CD8-positive, alpha-beta memory T cell (primary cell): ENCODE results near the gene NKG7. TPM values are rescaled to one million over a fixed set of nuclear protein-coding genes. Genes with fewer than 3 reads are reported as not detected.

Experiments used
- CTCF ChIA-PET: fragments of 350-600 bp; sonication (Branson Sonifier 250); formaldehyde crosslinking; loops from one replicate; lab custom pipeline; 2021; ENCODE audit warnings: antibody characterized with exemption; lab: Charles Lee
- POLR2A ChIA-PET: fragments of 350-600 bp; sonication (Branson Sonifier 250); formaldehyde crosslinking; loops from one replicate; lab custom pipeline; 2021; ENCODE audit warnings: antibody characterized with exemption; lab: Charles Lee
- DNase-seq, 5 donors: peaks; one replicate each; pipeline versions ENCODE4 v3.0.0 to v3.0.0-alpha.2; 2020 to 2022; ENCODE audit warnings: mixed read lengths in 1 of 5
- H3K27ac ChIP-seq: one replicate; pipeline ENCODE4 v1.7.0; 2013; ENCODE audit warnings: low read depth, mild to moderate bottlenecking, low read length, moderate library complexity
- H3K27me3 ChIP-seq: 2 replicates; pipeline ENCODE4 v1.7.0; 2013; ENCODE audit warnings: low read length, mild to moderate bottlenecking; ENCODE audit not compliant: insufficient read depth, poor library complexity, severe bottlenecking
- H3K36me3 ChIP-seq: 2 replicates; pipeline ENCODE4 v1.7.0; 2013; ENCODE audit warnings: mild to moderate bottlenecking, low read length, moderate library complexity; ENCODE audit not compliant: insufficient read depth
- H3K4me1 ChIP-seq: 2 replicates; pipeline ENCODE4 v1.7.0; 2013; ENCODE audit warnings: mild to moderate bottlenecking, low read length, moderate library complexity; ENCODE audit not compliant: insufficient read depth
- H3K4me3 ChIP-seq: 2 replicates; pipeline ENCODE4 v1.7.0; 2013; ENCODE audit warnings: mild to moderate bottlenecking, low read length
- H3K9me3 ChIP-seq: 2 replicates; pipeline ENCODE4 v1.7.0; 2013; ENCODE audit warnings: mild to moderate bottlenecking, low read length
- H3K27ac Mint-ChIP-seq, 8 donors: one replicate each; pipeline ENCODE4 v1.8.0; 2020 to 2021; ENCODE audit warnings: mixed read lengths in 8 of 8, mild to moderate bottlenecking in 6 of 8, inconsistent platforms in 3 of 8, moderate library complexity in 3 of 8
- H3K27me3 Mint-ChIP-seq, 2 donors: one replicate each; pipeline ENCODE4 v1.8.0; 2020 to 2021; ENCODE audit warnings: mixed read lengths in 2 of 2, mild to moderate bottlenecking in 1 of 2, moderate library complexity in 1 of 2
- H3K36me3 Mint-ChIP-seq, 3 donors: one replicate each; pipeline ENCODE4 v1.8.0; 2020 to 2021; ENCODE audit warnings: mixed read lengths in 3 of 3, inconsistent platforms in 1 of 3, mild to moderate bottlenecking in 1 of 3
- H3K4me1 Mint-ChIP-seq, 3 donors: one replicate each; pipeline ENCODE4 v1.8.0; 2020 to 2021; ENCODE audit warnings: mixed read lengths in 3 of 3, inconsistent platforms in 1 of 3, mild to moderate bottlenecking in 1 of 3
- H3K4me3 Mint-ChIP-seq, 7 donors: one replicate each; pipeline ENCODE4 v1.8.0; 2020 to 2021; ENCODE audit warnings: mixed read lengths in 7 of 7, mild to moderate bottlenecking in 6 of 7, moderate library complexity in 4 of 7, inconsistent platforms in 2 of 7
- H3K9me3 Mint-ChIP-seq, 5 donors: one replicate each; pipeline ENCODE4 v1.8.0; 2020 to 2022; ENCODE audit warnings: mixed read lengths in 5 of 5, mild to moderate bottlenecking in 3 of 5, moderate library complexity in 2 of 5, inconsistent platforms in 1 of 5
- polyA plus RNA-seq: library from polyadenylated mRNA; unstranded; fragments of 300-500 nt; fragmentation: Illumina TruSeq; gene quantifications from one replicate; pipeline ENCODE4 v1.2.3, GENCODE V29; 2021
- total RNA-seq, 2 experiments: library from RNA; stranded (reverse); gene quantifications; one replicate each; pipeline ENCODE4 v1.2.3, GENCODE V29; 2021

NKG7 gene
- total and polyA plus RNA-seq, 3 experiments from 2014 or later, result 866 to 2,087 (median 901) TPM

GRCh38 chr19:51387924-51388389, 15.5 kb upstream of the NKG7 start, which contains the start of gene LIM2:
Gene LIM2, minus strand, starts transcription at chr19:51387974. Its CDS starts 531 bp downstream, at chr19:51387443.
- Mint-ChIP-seq H3K4me3 (peak within 1 kb of the TSS; percentile 60 to 90 (median 81)), H3K9me3 (no peaks in the 10 kb centered on the region), H3K36me3 (no peaks in the 10 kb centered on the region), H3K27me3 (no peaks in the 10 kb centered on the region), H3K4me1 (peaks cover 30 to 40% (median 35%) of the 10 kb centered on the region in 3 donors), H3K27ac (peak within 1 kb of the TSS; percentile 43 to 97 (median 88))
- DNase-seq, result no peak
- Histone ChIP-seq H3K4me3 (peak within 1 kb of the TSS; percentile 27), H3K27ac (peak within 1 kb of the TSS; percentile 38), H3K9me3 (no peaks in the 10 kb centered on the region), H3K27me3 (no peaks in the 10 kb centered on the region), H3K36me3 (no peaks in the 10 kb centered on the region), H3K4me1 (peaks cover 11% of the 10 kb centered on the region)
- POLR2A ChIA-PET, result no interaction called here
- CTCF ChIA-PET, result interaction anchor here (1.0 to 1.8 kb wide), 3 partner anchors 10 to 20 kb away, joined by 3 to 5 read pairs (median 3); no protein-coding TSS in a partner anchor

GRCh38 chr19:51386882-51387520, 14.5 kb upstream of the NKG7 start:
- no peaks in the 10 kb centered on the region for H3K9me3 Mint-ChIP-seq
- peak overlapping the region; percentile 38 for H3K27ac ChIP-seq
- no peaks in the 10 kb centered on the region for H3K27me3 Mint-ChIP-seq
- H3K4me1 Mint-ChIP-seq, result peaks cover 31 to 40% (median 35%) of the 10 kb centered on the region in 3 donors
- POLR2A ChIA-PET, result no interaction called here
- H3K27me3 ChIP-seq, result no peaks in the 10 kb centered on the region
- no peaks in the 10 kb centered on the region for H3K36me3 ChIP-seq
- CTCF ChIA-PET, result interaction anchor here (1.0 to 1.8 kb wide), 4 partner anchors 9 to 21 kb away, joined by 3 to 5 read pairs (median 3); no protein-coding TSS in a partner anchor
- H3K9me3 ChIP-seq, result no peaks in the 10 kb centered on the region
- no peaks in the 10 kb centered on the region for H3K36me3 Mint-ChIP-seq
- peak overlapping the region; percentile 27 for H3K4me3 ChIP-seq
- H3K4me3 Mint-ChIP-seq, result peak overlapping the region; percentile 60 to 90 (median 81)
- peak in 1 of 5 donors; percentile 28 for DNase-seq
- peaks cover 11% of the 10 kb centered on the region for H3K4me1 ChIP-seq
- H3K27ac Mint-ChIP-seq, result peak overlapping the region; percentile 17 to 97 (median 88)

GRCh38 chr19:51382004-51382403, 9.6 kb upstream of the NKG7 start:
- H3K36me3 Mint-ChIP-seq, result no peaks in the 10 kb centered on the region
- Histone ChIP-seq H3K4me3 (no peak overlapping the region), H3K4me1 (peaks cover 7% of the 10 kb centered on the region), H3K27me3 (no peaks in the 10 kb centered on the region), H3K36me3 (no peaks in the 10 kb centered on the region), H3K27ac (no peak overlapping the region), H3K9me3 (no peaks in the 10 kb centered on the region)
- no peaks in the 10 kb centered on the region for H3K27me3 Mint-ChIP-seq
- H3K4me3 Mint-ChIP-seq, result no peak overlapping the region
- no peak overlapping the region for H3K27ac Mint-ChIP-seq
- H3K9me3 Mint-ChIP-seq, result peaks cover 0 to 3% (median 0%) of the 10 kb centered on the region in 5 donors
- POLR2A ChIA-PET, result interaction anchor here (1.5 kb wide), 1 partner anchor 12 kb away, joined by 3 read pairs; no protein-coding TSS in a partner anchor
- CTCF ChIA-PET, result interaction anchor here (0.9 to 1.4 kb wide), 3 partner anchors 10 to 25 kb away, joined by 3 read pairs; partner anchors contain the start of gene CLDND2
- no peak for DNase-seq
- peaks cover 20 to 40% (median 29%) of the 10 kb centered on the region in 3 donors for H3K4me1 Mint-ChIP-seq

GRCh38 chr19:51380379-51380778, 7.9 kb upstream of the NKG7 start:
- H3K27me3 Mint-ChIP-seq, result no peaks in the 10 kb centered on the region
- Histone ChIP-seq H3K27ac (no peak overlapping the region), H3K4me3 (no peak overlapping the region), H3K9me3 (no peaks in the 10 kb centered on the region), H3K27me3 (no peaks in the 10 kb centered on the region), H3K36me3 (no peaks in the 10 kb centered on the region), H3K4me1 (peaks cover 15% of the 10 kb centered on the region)
- peaks cover 0 to 3% (median 0%) of the 10 kb centered on the region in 5 donors for H3K9me3 Mint-ChIP-seq
- peaks cover 32 to 47% (median 40%) of the 10 kb centered on the region in 3 donors for H3K4me1 Mint-ChIP-seq
- CTCF ChIA-PET, result no interaction called here
- POLR2A ChIA-PET, result interaction anchor here (1.1 to 1.5 kb wide), 2 partner anchors 10 to 14 kb away, joined by 3 read pairs; no protein-coding TSS in a partner anchor
- H3K36me3 Mint-ChIP-seq, result no peaks in the 10 kb centered on the region
- no peak for DNase-seq
- H3K4me3 Mint-ChIP-seq, result peak overlapping the region in 3 of 7 donors; percentile 12 to 47 (median 26)
- peak overlapping the region in 5 of 8 donors; percentile 13 to 85 (median 37) for H3K27ac Mint-ChIP-seq

- peaks cover 44% of the 10 kb centered on the region for H3K4me1 ChIP-seq
- CTCF ChIA-PET, result interaction anchor here (1.6 kb wide), 1 partner anchor 10 kb away, joined by 5 read pairs; the partner anchor contains the start of gene LIM2
- peaks cover 0 to 1% (median 0%) of the 10 kb centered on the region in 3 donors for H3K36me3 Mint-ChIP-seq
- POLR2A ChIA-PET, result interaction anchor here (0.6 to 1.2 kb wide), 3 partner anchors 9 to 17 kb away, joined by 4 to 7 read pairs (median 5); no protein-coding TSS in a partner anchor
- no peak overlapping the region for H3K4me3 ChIP-seq
- DNase-seq, result no peak
- no peaks in the 10 kb centered on the region for H3K9me3 ChIP-seq
- no peaks in the 10 kb centered on the region for H3K36me3 ChIP-seq
- no peaks in the 10 kb centered on the region for H3K27me3 ChIP-seq
- peaks cover 55 to 73% (median 66%) of the 10 kb centered on the region in 3 donors for H3K4me1 Mint-ChIP-seq
- H3K4me3 Mint-ChIP-seq, result no peak overlapping the region
- H3K27me3 Mint-ChIP-seq, result no peaks in the 10 kb centered on the region
- no peak overlapping the region for H3K27ac ChIP-seq
- H3K9me3 Mint-ChIP-seq, result peaks cover 0 to 3% (median 0%) of the 10 kb centered on the region in 5 donors
- H3K27ac Mint-ChIP-seq, result peak overlapping the region in 1 of 8 donors; percentile 17
Observed at GRCh38 chr19:51377422-51377821, 5.0 kb upstream of the NKG7 start.

- no peaks in the 10 kb centered on the region for H3K36me3 ChIP-seq
- peak in 3 of 5 donors; percentile 45 to 66 (median 50) for DNase-seq
- peak overlapping the region; percentile 55 to 88 (median 78) for H3K4me3 Mint-ChIP-seq
- peaks cover 0 to under 1% of the 10 kb centered on the region in 2 donors for H3K27me3 Mint-ChIP-seq
- H3K27me3 ChIP-seq, result no peaks in the 10 kb centered on the region
- H3K4me1 ChIP-seq, result peaks cover 51% of the 10 kb centered on the region
- ChIA-PET POLR2A (no interaction called here), CTCF (interaction anchor here (0.9 kb wide), 1 partner anchor 46 kb away, joined by 3 read pairs; no protein-coding TSS in a partner anchor)
- no peak overlapping the region for H3K27ac ChIP-seq
- no peak overlapping the region for H3K4me3 ChIP-seq
- peak overlapping the region; percentile 84 to 100 (median 94) for H3K27ac Mint-ChIP-seq
- peaks cover 66 to 82% (median 81%) of the 10 kb centered on the region in 3 donors for H3K4me1 Mint-ChIP-seq
- no peaks in the 10 kb centered on the region for H3K9me3 Mint-ChIP-seq
- H3K36me3 Mint-ChIP-seq, result peaks cover 0 to 12% (median 3%) of the 10 kb centered on the region in 3 donors
- no peaks in the 10 kb centered on the region for H3K9me3 ChIP-seq
Observed at GRCh38 chr19:51375504-51376221, 3.2 kb upstream of the NKG7 start.

GRCh38 chr19:51372021-51372648, 319 bp downstream of the NKG7 start:
- Mint-ChIP-seq H3K36me3 (peaks cover 0 to 16% (median 3%) of the 10 kb centered on the region in 3 donors), H3K27ac (peak overlapping the region; percentile 90 to 100 (median 98)), H3K4me3 (peak overlapping the region; percentile 83 to 99 (median 95)), H3K27me3 (peaks cover 0 to 4% of the 10 kb centered on the region in 2 donors), H3K9me3 (no peaks in the 10 kb centered on the region), H3K4me1 (peaks cover 72 to 96% (median 84%) of the 10 kb centered on the region in 3 donors)
- DNase-seq, result no peak
- Histone ChIP-seq H3K27me3 (no peaks in the 10 kb centered on the region), H3K9me3 (no peaks in the 10 kb centered on the region), H3K27ac (peak overlapping the region; percentile 76), H3K4me1 (peaks cover 63% of the 10 kb centered on the region), H3K4me3 (peak overlapping the region; percentile 54), H3K36me3 (no peaks in the 10 kb centered on the region)
- POLR2A ChIA-PET, result interaction anchor here (1.3 to 2.3 kb wide), 3 partner anchors 22 to 70 kb away, joined by 5 to 17 read pairs (median 5); no protein-coding TSS in a partner anchor
- CTCF ChIA-PET, result interaction anchor here (0.9 to 1.9 kb wide), 7 partner anchors 10 to 67 kb away, joined by 3 to 6 read pairs (median 4); partner anchors contain the start of gene VSIG10L
